ENCODE measurements around the gene UGT1A1.

UGT1A1 gene

DNA sequence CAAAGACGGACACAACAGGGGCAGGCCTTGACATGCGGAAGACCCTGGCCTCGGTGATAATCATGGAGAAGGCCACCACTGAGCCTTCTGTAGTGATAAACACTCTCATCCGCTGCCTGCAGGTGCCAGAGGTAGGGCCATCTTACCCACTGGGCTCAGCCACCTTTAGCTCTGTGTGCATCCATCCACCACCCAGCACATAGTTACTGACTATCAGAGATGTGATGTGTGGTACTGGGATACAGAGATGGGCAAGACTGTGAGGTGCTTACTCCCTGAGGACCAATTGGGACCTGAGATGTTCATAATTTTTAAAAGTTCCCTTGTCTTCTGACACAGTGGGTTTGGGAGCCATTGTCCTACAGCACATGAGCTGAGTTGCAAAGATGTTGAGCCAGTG is 19.7 kb downstream of the UGT1A1 start:
- TF ChIP-seq, protein P1, sequence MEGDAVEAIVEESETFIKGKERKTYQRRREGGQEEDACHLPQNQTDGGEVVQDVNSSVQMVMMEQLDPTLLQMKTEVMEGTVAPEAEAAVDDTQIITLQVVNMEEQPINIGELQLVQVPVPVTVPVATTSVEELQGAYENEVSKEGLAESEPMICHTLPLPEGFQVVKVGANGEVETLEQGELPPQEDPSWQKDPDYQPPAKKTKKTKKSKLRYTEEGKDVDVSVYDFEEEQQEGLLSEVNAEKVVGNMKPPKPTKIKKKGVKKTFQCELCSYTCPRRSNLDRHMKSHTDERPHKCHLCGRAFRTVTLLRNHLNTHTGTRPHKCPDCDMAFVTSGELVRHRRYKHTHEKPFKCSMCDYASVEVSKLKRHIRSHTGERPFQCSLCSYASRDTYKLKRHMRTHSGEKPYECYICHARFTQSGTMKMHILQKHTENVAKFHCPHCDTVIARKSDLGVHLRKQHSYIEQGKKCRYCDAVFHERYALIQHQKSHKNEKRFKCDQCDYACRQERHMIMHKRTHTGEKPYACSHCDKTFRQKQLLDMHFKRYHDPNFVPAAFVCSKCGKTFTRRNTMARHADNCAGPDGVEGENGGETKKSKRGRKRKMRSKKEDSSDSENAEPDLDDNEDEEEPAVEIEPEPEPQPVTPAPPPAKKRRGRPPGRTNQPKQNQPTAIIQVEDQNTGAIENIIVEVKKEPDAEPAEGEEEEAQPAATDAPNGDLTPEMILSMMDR (IDR thresholded peaks at IDR 0.05; ENCODE audit: low read depth, low read length, missing control alignments), result no peak
- in situ Hi-C loops (cut with HindIII; ENCODE audit: low sequenced_read_pairs), result no loop called here
- H3K4me3 ChIP-seq (ENCODE audit: low read depth, low read length), result no peak overlapping the region
- DNase-seq (ENCODE audit: low read depth), result no peak

DNA sequence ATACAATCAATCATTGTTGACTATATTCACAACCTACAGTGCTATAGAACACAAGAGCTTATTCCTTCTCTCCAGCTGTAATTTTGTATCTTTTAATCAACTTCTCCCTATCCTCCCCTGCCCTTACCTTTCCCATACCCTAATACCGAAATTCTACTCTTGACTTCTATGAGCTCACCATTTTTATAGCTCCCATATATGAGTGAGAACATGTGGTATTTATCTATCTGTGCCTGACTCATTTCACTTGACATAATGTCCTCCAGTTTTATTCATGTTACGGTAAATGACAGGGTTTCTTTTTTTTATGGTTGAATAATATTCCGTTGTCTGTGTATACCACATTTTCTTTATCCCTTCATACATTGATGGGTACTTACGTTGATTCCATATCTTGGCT is 20.7 kb downstream of the UGT1A1 start:
- no peak overlapping the region for H3K4me3 ChIP-seq (ENCODE audit: low read depth, low read length)
- in situ Hi-C loops (cut with HindIII; ENCODE audit: low sequenced_read_pairs), result no loop called here
- DNase-seq (ENCODE audit: low read depth), result no peak
- TF ChIP-seq, protein P1 (IDR thresholded peaks at IDR 0.05; ENCODE audit: low read depth, low read length, missing control alignments), result no peak

- in situ Hi-C loops (cut with HindIII; ENCODE audit: low sequenced_read_pairs), result no loop called here
- no peak for DNase-seq (ENCODE audit: low read depth)
- TF ChIP-seq, protein P1 (IDR thresholded peaks at IDR 0.05; ENCODE audit: low read depth, low read length, missing control alignments), result no peak
These were observed 29.5 kb downstream of the UGT1A1 start for GRCh38 chr2:233789554-233789953.

GRCh38 chr2:233791151-233791882 is 31.2 kb downstream of the UGT1A1 start:
- in situ Hi-C loops (cut with HindIII; ENCODE audit: low sequenced_read_pairs), result no loop called here
- H3K4me3 ChIP-seq (ENCODE audit: low read depth, low read length), result no peak overlapping the region
- DNase-seq (ENCODE audit: low read depth), result no peak
- TF ChIP-seq, protein P1 (IDR thresholded peaks at IDR 0.05; ENCODE audit: low read depth, low read length, missing control alignments), result no peak

More at GRCh38 chr2:233789554-233789953, 29.5 kb downstream of the UGT1A1 start:
- no peak overlapping the region for H3K4me3 ChIP-seq (ENCODE audit: low read depth, low read length)

DNA sequence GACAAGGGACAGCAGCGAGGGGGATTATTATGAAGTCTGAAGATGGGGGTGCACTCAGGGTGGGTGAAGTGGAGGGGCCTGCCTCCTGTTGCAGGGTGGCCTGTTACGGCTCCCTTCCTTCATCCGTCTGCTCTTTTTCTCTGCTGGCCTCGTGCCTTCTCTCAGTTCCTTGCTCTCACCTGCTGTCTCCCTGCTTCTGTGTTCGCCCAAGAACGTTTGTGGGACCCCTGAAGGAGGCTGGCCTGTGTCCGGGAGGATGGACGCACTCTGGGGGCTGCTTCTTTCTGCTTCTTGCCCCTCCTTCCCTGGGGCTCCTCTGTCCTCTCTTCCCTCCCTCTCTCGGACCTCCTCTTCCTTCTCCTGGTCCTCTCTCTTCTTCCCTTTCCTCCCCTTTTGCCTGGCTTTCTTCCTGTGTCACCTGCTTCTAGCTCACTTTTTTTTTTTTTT is 31.8 kb downstream of the UGT1A1 start:
- H3K4me3 ChIP-seq (ENCODE audit: low read depth, low read length), result no peak overlapping the region
- in situ Hi-C loops (cut with HindIII; ENCODE audit: low sequenced_read_pairs), result no loop called here
- TF ChIP-seq, protein P1 (IDR thresholded peaks at IDR 0.05; ENCODE audit: low read depth, low read length, missing control alignments), result no peak
- DNase-seq (ENCODE audit: low read depth), result no peak

GRCh38 chr2:233792720-233793119 is 32.6 kb downstream of the UGT1A1 start:
- H3K4me3 ChIP-seq (ENCODE audit: low read depth, low read length), result no peak overlapping the region
- DNase-seq (ENCODE audit: low read depth), result no peak
- TF ChIP-seq, protein P1 (IDR thresholded peaks at IDR 0.05; ENCODE audit: low read depth, low read length, missing control alignments), result no peak
- in situ Hi-C loops (cut with HindIII; ENCODE audit: low sequenced_read_pairs), result no loop called here

Data from astrocyte of the cerebellum (primary cell).